Colon (tissue), 2 donors: ENCODE measurements around the gene GFPT1.
"Not testable (repeated sequence)": the region's sequence is repeated elsewhere in the genome, so short reads cannot be mapped to it uniquely, and the experiment has no call there.

Source experiments
- FAIRE-seq: peaks from 2 replicates; lab custom pipeline; 2012; peaks lifted over from hg19 to GRCh38; lab: Jason Lieb, UNC
- donor health status: control.
- donor health status: control.

The GFPT1 gene

DNA sequence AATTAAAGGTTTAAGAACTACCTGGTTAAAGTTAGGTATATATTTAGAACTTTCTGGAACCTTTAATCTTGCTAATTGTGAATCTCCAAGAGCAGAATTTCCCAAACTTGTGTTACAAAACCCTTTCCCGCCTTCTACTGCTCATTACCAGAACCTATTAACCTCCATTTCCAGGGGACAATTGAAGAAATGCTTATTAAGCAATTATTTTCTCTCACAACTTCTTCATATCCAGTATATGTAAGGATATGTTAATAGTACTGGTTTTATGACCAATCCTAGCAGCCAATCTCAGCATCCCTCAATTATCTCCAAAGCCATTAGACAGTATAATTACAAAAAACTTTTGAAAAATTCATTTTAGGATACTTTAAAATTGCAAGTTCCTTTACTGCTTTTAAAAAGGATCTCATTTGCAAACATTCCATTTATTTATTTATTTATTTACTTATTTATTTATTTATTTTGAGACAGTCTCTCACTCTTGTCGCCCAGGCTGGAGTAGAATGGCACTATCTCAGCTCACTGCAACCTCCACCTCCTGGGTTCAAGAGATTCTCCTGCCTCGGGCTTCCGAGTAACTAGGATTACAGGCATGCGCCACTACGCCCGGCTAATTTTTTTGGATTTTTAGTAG lies 3.7 kb downstream of the GFPT1 start:
- no peak for FAIRE-seq

GRCh38 chr2:69382547-69382946 lies 4.5 kb downstream of the GFPT1 start:
- FAIRE-seq, result no peak

- FAIRE-seq, result no peak
Observed at GRCh38 chr2:69381337-69381737, 5.7 kb downstream of the GFPT1 start.

DNA sequence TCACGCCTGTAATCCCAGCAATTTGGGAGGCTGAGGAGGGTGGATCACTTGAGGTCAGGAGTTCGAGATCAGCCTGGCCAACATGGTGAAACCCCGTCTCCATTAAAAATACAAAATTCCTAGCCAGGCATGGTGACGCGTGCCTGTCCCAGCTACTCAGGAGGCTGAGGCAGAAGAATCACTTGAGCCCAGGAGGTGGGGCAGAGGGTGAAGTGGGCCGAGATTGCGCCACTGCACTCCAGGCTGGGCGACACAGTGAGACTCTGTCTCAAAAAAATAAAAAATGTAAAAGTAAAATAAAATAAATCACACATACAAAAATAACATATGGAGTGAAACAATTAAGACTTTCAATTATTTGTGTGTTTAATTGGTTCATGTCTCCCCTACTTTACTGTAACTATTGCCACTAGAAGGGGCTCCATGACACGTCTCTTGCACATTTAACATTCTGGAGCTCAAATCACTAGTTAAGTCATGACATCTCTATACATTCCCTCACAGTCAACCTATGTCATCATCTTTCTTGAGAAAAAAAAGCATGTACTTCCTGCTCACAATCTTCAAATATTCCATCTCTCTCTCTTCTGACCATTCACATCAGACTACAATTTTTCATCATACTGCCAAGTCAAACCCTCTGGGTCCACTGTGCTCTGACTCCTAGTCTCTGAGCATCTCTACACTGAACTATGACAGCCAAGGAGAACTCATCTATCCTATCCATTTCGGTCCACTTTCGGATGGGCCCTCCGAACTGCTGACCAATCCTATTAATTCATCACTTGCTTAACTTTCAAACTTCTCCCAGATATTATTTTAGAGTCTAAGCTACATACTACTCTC lies 6.7 kb downstream of the GFPT1 start:
- FAIRE-seq, result no peak

DNA sequence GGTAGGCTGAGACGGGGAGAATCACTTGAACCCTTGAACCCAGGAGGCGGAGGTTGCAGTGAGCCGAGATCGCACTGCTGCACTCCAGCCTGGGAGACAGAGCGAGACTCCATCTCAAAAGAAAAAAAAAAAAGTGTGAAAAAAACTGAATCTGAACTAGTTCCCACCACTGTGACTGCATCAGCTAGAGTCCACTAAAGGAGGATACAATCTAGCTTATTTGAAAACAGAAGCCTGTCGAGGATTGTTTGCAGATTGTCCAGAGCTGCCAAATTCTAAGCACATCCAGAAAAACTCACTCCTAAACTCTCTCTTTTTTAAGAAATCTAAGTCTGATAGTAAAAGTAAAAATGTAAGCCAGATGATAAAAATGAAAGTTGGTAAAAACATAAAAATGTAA lies 10.6 kb downstream of the GFPT1 start:
- no peak for FAIRE-seq

GRCh38 chr2:69375494-69376353 lies 11.3 kb downstream of the GFPT1 start:
- FAIRE-seq, result no peak

DNA sequence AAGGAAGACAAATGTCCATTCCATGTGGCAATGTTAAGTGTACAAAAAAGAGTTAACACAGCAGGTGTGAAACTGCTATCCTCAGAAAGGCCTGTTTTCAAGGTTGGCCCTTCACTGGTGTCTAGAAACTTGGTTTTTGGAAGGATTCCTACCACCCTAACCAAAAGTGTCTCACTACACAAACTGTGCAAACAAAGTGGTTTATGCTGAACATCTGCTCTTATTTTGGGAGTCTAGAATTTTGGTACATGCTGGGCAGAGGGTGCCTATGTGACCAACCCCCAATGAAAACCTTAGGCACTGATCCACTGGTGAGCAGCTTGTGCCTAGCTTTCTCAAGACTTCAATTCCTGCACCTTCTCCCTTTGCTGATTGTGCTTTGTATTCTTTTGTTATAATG lies 14.3 kb downstream of the GFPT1 start:
- no peak for FAIRE-seq

DNA sequence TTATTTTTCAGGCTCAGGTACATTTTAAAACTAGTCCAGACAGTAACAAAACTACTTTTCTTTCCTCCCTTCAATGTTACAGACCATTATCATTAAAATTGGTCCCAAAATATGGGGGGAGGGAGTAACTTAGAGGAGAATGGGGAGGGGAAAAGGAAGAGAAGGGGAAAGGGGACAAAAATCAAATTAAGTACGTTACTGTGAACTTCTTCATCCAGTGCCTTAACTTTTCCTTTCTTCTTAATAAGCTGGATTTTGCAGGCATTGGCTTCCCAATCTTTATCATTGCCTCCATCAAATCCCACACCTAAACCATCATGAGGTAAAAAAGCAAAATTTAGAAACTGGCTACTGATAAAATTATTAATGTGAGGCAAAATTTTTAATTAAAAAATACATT lies 17.2 kb downstream of the GFPT1 start:
- no peak for FAIRE-seq

GRCh38 chr2:69368588-69368987 lies 18.4 kb downstream of the GFPT1 start:
- no peak for FAIRE-seq

GRCh38 chr2:69359371-69359770 lies 27.7 kb downstream of the GFPT1 start:
- no peak for FAIRE-seq

DNA sequence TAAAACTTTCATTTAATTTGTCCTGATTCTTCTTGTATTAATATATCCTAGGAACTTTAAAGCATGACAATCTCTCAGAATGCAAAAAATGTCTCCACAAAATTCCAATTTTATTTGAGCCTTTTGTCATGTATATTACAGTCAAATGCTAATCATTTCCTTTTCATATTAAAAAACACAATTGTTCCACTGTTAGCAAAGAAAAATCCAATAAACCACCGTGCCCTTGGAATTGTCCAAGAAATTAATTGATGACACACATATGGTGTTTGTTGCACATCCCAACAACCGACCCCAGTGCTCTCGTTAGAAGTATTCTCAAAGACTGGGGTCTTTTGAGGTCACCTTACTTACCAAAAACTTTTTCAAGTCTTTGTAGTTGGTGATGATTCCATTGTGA lies 28.1 kb downstream of the GFPT1 start:
- no peak for FAIRE-seq

GRCh38 chr2:69356471-69356870 lies 30.6 kb downstream of the GFPT1 start:
- no peak for FAIRE-seq

- not testable (repeated sequence) for FAIRE-seq
Observed at GRCh38 chr2:69354976-69355375, 32.1 kb downstream of the GFPT1 start.

- no peak for FAIRE-seq
Observed at GRCh38 chr2:69353360-69353759, 33.7 kb downstream of the GFPT1 start.

- no peak for FAIRE-seq
Observed at GRCh38 chr2:69348781-69349180, 38.2 kb downstream of the GFPT1 start.

DNA sequence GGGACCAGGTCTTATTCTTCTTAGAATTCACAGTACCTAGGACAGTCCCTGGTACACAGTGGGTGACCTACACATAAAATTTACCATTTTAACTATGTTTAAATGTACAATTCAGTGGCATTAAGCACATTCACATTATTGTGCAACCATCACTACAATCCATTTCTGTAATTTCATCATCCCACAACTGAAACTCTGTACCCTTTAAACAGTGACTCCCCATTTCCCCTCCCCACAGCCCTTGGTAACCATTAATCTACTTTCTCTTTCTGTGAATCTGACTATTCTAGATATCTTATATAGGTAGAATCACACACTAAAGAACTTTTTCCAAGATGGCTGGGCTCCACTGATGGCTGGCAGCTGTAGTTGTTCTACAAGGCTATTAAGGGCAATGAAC lies 41.6 kb downstream of the GFPT1 start:
- FAIRE-seq, result no peak

DNA sequence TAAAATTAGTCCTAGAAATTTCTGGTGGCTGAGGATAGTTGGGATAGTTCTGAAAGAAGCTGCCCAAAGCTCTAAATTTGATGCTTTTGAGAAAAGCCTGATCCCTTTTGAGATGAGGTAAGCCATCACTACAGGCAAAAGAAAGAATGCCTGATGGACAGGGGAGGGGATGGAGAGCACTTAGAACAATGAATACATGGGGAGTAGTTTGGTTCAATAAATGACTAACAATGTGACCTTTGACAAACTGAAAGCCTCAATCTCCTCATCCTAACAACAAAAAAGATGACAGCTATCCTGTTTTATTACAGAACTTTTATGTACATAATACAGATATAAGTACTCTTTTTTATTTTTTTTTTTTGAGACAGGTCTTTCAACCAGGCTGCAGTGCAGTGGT lies 42.7 kb downstream of the GFPT1 start:
- no peak for FAIRE-seq

- no peak for FAIRE-seq
Observed at GRCh38 chr2:69340101-69340775, 46.8 kb downstream of the GFPT1 start.

DNA sequence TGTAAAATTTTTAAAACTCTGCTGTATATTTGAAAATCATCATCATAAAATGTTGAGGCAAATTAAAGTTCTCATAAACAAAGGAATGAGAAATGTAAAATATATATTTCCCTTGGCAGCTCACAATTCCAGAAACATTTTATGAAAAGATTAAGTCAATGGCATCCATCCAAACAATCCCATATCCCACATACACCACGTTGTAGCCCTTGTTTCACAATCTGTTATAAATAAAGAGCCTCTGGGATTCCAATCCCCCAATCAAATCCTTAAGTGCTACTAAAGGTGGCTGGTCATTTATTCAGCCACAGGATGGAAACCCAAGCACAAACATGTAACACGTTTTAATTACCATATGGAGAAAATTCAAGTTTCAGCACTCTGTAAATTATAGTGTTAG lies 51.7 kb downstream of the GFPT1 start:
- FAIRE-seq, result no peak

GRCh38 chr2:69333352-69333751 lies 53.7 kb downstream of the GFPT1 start:
- FAIRE-seq, result no peak

DNA sequence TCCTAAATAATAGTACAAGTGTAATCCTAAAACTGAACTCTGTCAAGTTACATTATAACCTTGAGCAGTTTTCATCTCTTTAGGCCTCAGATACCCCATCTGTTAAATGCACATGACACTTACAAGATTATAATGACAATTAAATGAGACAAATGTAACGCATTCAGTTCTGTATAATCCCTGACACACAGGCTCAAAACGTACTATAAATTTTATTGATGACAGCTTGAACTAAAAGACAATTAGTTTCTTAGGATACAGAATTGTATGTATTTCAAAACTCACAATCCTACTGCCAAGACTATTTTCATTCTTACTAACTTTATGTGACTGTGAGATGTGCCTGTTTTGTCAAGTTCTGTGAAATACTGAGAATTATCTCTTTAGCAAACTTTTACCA lies 56.2 kb downstream of the GFPT1 start:
- no peak for FAIRE-seq

- no peak for FAIRE-seq
Observed at GRCh38 chr2:69322631-69323030, 64.4 kb downstream of the GFPT1 start.
